Activated CD4-positive, CD25-positive, alpha-beta regulatory T cell (primary cell): Measurements from ENCODE around the gene ZMYND8.
"Not testable (repeated sequence)": the region's sequence is repeated elsewhere in the genome, so short reads cannot be mapped to it uniquely, and the experiment has no call there.

Experiments used
- DNase-seq, 4 experiments: peaks; one replicate each; lab custom pipeline; 2025; lab: John Stamatoyannopoulos, UW

ZMYND8 gene

GRCh38 chr20:47356526-47357295 is at the start of gene ZMYND8:
TSS of gene ZMYND8 (minus strand) at chr20:47356699. CDS start at chr20:47356670, 29 bp downstream.
- peak; percentile 70 to 94 (median 84) for DNase-seq

- no peak for DNase-seq
These were observed 49.4 kb upstream of the ZMYND8 start for GRCh38 chr20:47405775-47406325.

GRCh38 chr20:47400685-47401084 is 44.2 kb upstream of the ZMYND8 start:
- no peak for DNase-seq

GRCh38 chr20:47397652-47398301 is 41.3 kb upstream of the ZMYND8 start:
- no peak for DNase-seq

- DNase-seq, result no peak
These were observed 40.4 kb upstream of the ZMYND8 start for GRCh38 chr20:47396762-47397476.

GRCh38 chr20:47393796-47394514 is 37.5 kb upstream of the ZMYND8 start:
- not testable (repeated sequence) for DNase-seq

GRCh38 chr20:47392721-47393073 is 36.2 kb upstream of the ZMYND8 start:
- no peak for DNase-seq

- DNase-seq, result no peak
These were observed 35.7 kb upstream of the ZMYND8 start for GRCh38 chr20:47392015-47392720.

GRCh38 chr20:47391276-47392010 is 34.9 kb upstream of the ZMYND8 start:
- no peak for DNase-seq

GRCh38 chr20:47389867-47390347 is 33.4 kb upstream of the ZMYND8 start:
- DNase-seq, result no peak

GRCh38 chr20:47385968-47386367 is 29.5 kb upstream of the ZMYND8 start:
- not testable (repeated sequence) for DNase-seq

- no peak for DNase-seq
These were observed 26.4 kb upstream of the ZMYND8 start for GRCh38 chr20:47382746-47383415.

- DNase-seq, result no peak
These were observed 24.0 kb upstream of the ZMYND8 start for GRCh38 chr20:47380481-47380880.

GRCh38 chr20:47379433-47380150 is 23.1 kb upstream of the ZMYND8 start:
- no peak for DNase-seq

GRCh38 chr20:47377122-47377722 is 20.7 kb upstream of the ZMYND8 start:
- DNase-seq, result no peak

GRCh38 chr20:47376096-47376643 is 19.7 kb upstream of the ZMYND8 start:
- not testable (repeated sequence) for DNase-seq

- DNase-seq, result not testable (repeated sequence)
These were observed 17.6 kb upstream of the ZMYND8 start for GRCh38 chr20:47374121-47374520.

- no peak for DNase-seq
These were observed 16.8 kb upstream of the ZMYND8 start for GRCh38 chr20:47373206-47373733.
